Myocyte (in vitro differentiated cells): ENCODE results near the gene RRAGB. TPM values are rescaled to one million over a fixed set of nuclear protein-coding genes. Genes with fewer than 3 reads are reported as not detected.
A peak's percentile ranks its signal among the peaks of the same experiment; 100 is the strongest.
"Not testable (repeated sequence)": the region's sequence is repeated elsewhere in the genome, so short reads cannot be mapped to it uniquely, and the experiment has no call there.

Source experiments
- DNase-seq: peaks from one replicate; pipeline ENCODE4 v3.0.0-alpha.2; 2012; ENCODE audit warnings: low read depth
- polyA plus RNA-seq: library from polyadenylated mRNA; unstranded; fragments of >200 nt; gene quantifications from one replicate; pipeline ENCODE4 v1.2.1, GENCODE V29; 2012; ENCODE audit warnings: missing spikeins
- total RNA-seq: library from RNA; depleted of rRNA; stranded (reverse); fragments of >200 nt; gene quantifications from 2 replicates; pipeline ENCODE4 v1.2.3, GENCODE V29; 2014

RRAGB gene, protein sequence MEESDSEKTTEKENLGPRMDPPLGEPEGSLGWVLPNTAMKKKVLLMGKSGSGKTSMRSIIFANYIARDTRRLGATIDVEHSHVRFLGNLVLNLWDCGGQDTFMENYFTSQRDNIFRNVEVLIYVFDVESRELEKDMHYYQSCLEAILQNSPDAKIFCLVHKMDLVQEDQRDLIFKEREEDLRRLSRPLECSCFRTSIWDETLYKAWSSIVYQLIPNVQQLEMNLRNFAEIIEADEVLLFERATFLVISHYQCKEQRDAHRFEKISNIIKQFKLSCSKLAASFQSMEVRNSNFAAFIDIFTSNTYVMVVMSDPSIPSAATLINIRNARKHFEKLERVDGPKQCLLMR
- 30.5 and 30.6 TPM in 2 replicates for total RNA-seq
- polyA plus RNA-seq = 24.0 TPM

- peak; percentile 95 for DNase-seq
Measured at GRCh38 chrX:55717521-55718497, at the start of gene RRAGB. Gene RRAGB, plus strand, starts transcription at chrX:55717749. Its CDS starts 579 bp downstream, at chrX:55718328.

DNA sequence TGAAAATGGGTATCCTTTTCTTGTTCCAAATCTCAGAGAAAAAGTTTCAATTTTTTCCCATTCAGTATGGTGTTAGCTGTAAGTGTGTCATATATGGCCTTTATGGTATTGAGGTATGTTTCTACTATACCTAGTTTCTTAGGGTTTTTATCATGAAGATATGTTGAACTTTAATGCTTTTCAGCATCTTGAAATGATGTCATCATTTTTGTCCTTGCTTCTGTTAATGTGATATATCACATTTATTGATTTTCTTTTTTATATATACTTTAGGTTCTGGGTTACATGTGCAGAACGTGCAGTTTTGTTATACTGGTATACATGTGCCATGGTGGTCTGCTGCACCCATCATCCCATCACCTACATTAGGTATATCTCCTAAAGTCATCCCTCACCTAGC lies 49.5 kb upstream of the RRAGB start:
- DNase-seq = no peak

DNA sequence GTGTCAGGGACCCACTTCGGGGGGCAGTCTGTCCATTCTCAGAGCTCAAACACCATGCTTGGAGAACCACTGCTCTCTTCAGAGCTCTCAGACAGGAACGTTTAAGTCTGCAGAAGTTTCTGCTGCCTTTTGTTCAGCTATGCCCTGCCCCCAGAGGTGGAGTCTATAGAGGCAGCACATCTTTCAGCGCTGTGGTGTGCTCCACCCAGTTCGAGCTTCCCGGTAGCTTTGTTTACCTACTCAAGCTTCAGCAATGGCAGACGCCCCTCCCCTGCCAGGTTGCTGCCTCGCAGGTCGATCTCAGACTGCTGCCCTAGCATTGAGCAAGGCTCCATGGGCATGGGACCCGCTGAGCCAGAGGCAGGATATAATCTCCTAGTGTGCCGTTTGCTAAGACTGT lies 29.0 kb upstream of the RRAGB start:
- DNase-seq = not testable (repeated sequence)

GRCh38 chrX:55695227-55696018 lies 22.1 kb upstream of the RRAGB start:
- no peak for DNase-seq

DNA sequence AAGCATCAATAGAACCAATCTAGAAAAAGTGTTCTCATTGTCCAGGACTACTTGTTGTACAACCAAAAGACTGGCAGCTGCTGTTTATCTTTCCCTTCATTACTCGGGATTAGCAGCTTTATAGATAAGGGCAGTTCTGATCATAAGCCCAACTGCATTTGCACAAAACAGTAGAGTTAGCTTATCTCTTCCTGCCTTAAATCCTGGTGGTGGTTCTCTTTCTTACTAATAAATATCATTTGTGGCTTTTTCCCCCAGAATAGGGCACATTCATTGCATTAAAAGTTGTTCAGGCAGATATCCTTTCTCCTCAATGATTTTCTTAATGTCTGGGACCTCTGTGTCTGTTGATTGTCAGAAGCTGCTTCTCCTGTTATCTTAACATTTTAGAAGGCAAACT lies 20.2 kb upstream of the RRAGB start:
- no peak for DNase-seq

GRCh38 chrX:55702671-55703070 lies 14.9 kb upstream of the RRAGB start:
- no peak for DNase-seq

DNA sequence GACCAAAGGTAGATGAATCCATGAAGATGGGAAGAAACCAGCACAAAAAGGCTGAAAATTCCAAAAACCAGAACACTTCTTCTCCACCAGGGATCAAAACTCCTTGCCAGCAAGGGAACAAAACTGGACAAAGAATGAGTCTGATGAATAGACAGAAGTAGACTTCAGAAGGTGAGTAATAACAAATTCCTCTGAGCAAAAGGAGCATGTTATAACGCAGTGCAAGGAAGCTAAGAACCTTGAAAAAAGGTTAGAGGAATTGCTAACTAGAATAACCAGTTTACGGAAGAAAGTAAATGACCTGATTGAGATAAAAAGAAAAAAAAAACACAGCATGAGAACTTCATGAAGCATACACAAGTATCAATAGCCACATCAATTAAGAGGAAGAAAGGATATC lies 14.1 kb upstream of the RRAGB start:
- not testable (repeated sequence) for DNase-seq

DNA sequence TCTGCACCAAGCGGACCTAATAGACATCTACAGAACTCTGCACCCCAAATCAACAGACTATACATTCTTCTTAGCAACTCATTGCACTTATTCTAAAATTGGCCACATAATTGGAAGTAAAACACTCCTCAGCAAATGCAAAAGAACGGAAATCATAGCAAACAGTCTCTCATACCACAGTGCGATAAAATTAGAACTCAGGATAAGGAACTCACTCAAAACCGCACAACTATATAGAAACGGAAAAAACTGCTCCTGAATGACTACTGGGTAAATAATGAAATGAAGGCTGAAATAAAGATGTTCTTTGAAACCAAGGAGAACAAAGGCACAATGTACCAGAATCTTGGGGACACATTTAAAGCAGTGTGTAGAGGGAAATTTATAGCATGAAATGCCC lies 12.5 kb upstream of the RRAGB start:
- DNase-seq = not testable (repeated sequence)

DNA sequence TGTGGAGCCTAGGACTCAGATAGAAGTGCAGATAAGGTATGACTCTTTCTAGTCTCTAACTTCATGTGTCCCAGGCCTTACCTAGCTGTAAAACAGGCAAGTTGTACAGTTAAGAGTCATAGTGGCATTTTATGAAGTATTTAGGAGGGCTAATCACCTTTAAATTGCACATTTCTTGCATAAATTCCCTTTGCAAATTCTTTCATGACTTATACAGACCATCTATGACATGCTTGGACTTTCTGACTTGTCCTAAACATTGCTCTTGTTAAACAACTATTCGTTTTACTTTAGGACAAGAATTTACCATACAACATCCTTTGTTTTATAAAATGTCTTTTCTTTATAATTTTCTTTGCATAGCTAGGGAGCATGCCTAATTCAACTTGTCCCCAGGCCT lies 7.8 kb upstream of the RRAGB start:
- no peak for DNase-seq

DNA sequence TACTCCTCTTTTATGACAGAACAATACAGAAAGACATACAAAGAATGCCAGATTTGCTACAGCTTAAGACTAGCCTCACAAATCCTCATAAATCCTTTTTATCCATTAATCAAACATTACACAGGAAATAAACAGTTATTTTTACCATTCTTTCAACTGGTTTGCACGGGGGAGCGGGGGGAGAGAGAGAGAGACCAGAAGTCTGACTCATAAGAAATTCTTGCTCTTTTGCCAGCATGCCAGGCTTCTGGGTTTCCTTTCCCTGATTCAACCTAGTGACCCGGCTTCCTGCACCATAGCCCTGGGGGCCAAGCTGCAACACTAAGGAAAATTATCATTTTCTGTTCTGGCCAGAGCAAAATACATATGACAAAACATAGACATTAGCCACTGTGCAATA lies 6.8 kb upstream of the RRAGB start:
- DNase-seq = peak; percentile 59

DNA sequence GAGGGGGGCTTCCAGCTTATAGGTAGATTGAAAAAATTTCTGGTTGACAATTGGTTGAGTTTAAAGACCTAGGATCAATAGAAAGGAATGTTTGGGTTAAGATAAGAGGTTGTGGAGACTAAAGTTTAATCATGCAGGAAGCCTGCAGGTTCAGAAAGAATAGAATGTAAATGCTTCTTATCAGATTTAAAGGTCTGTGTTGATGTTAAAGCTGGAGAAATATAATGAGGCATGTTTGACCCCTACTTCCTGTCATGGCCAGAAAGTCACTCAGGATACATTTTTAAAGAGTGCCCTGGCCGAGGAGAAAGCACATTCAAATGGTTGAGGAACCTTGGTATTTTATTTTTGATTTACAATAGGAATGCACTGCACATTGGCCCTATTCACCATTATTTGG lies 3.9 kb upstream of the RRAGB start:
- DNase-seq = no peak

GRCh38 chrX:55714161-55714560 lies 3.4 kb upstream of the RRAGB start:
- DNase-seq = no peak

GRCh38 chrX:55715847-55716246 lies 1.7 kb upstream of the RRAGB start:
- no peak for DNase-seq

DNA sequence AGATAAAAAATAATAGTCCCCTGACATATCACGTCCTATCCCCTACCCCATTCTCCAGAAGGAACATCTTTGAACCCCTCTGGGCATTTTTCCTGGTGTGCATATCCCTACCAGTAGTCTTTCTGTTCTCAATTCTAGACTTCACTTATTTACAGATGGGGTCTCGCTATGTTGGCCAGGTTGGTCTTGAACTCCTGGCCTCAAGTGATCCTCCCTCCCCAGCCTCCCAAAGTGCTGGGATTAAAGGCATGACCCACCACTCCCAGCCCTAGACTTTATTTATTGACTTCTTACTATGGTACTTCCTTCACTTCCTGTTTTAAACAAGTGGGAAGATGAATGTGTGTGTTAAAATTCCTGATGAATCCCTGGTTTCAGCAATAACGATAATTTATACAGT lies 612 bp upstream of the RRAGB start:
- no peak for DNase-seq

- DNase-seq = no peak
Measured at GRCh38 chrX:55731826-55732225, 14.3 kb downstream of the RRAGB start.

GRCh38 chrX:55738969-55739368 lies 21.4 kb downstream of the RRAGB start:
- no peak for DNase-seq

DNA sequence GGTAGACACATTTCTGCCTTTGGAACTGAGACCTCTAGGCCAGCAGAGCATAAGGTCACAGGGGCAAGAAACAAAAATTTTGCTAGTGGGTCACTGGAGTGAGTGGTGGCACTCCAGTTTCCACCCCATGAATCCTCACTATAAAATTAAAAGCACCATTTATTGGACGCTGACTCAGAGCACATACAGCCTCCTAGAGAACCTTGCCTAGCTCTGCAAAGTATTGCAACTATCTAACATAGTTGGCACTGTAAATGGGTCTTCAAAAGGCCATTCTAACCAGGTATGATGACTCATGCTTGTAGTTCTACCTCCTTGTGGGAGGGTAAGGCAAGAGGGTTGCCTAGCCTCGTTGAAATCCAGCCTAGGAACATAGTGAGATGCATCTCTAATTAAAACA lies 25.1 kb downstream of the RRAGB start:
- DNase-seq = no peak

DNA sequence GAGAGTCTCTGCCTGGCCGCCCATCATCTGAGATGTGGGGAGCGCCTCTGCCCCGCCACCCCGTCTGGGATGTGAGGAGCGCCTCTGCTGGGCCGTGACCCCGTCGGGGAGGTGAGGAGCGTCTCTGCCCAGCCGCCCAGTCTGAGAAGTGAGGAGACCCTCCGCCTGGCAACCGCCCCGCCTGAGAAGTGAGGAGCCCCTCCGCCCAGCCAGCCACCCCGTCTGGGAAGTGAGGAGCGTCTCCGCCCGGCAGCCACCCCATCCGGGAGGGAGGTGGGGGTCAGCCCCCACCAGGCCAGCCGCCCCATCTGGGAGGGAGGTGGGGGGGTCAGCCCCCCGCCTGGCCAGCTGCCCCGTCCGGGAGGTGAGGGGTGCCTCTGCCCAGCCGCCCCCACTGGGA lies 30.9 kb downstream of the RRAGB start:
- DNase-seq = not testable (repeated sequence)

- DNase-seq = no peak
Measured at GRCh38 chrX:55750256-55750655, 32.7 kb downstream of the RRAGB start.

DNA sequence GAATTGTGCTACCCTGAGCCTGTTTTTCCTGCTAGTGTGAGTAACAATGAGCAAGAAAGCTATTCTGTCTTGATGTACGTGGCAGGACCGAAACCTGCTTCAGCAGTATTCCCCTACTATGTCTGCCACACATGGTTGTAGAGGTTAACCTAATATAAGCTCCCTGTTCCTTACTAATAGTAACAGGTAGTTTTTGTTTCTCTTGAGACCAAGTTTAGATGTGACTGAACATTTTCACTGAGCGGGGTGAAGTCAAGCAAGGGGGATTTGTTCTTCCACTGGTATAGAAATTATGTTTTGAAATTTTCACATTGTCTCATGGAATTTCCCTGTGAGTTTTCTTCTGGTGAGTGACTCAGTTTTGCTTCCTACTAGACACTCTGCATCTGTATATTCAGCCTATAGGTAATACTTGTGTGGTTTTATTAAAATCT lies 37.3 kb downstream of the RRAGB start:
- no peak for DNase-seq

DNA sequence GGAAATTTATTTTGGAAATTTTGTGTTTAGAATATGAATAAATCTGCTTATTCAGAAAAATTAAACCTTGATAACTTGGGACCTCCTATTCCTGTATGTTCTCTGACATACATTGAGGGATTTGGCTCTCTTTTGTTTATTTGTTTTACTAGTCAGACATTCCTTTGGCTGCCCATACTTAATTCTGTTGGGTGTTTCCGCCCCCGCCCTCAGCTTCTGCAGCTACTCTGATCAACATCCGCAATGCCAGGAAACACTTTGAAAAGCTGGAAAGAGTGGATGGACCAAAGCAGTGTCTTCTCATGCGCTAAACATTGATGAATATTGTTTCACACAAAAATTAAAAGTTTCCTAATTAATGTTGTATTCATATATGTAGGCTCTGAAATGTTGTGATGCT lies 40.5 kb downstream of the RRAGB start:
- no peak for DNase-seq
